H54 (cell line): ENCODE results near the gene DOCK6.
A peak's percentile ranks its signal among the peaks of the same experiment; 100 is the strongest.

Experiments used
- DNase-seq: peaks from one replicate; pipeline ENCODE4 v3.0.0; 2011; ENCODE audit warnings: low spot score, mixed read lengths; ENCODE audit not compliant: insufficient read length
- FAIRE-seq: peaks from 3 replicates; lab custom pipeline; 2011; peaks lifted over from hg19 to GRCh38; lab: Jason Lieb, UNC
- POLR2A ChIP-seq: IDR thresholded peaks from 2 replicates; pipeline ENCODE4 v1.6.1; 2011; ENCODE audit warnings: low read depth, mild to moderate bottlenecking, low read length

DOCK6 gene

GRCh38 chr19:11286312-11286974 is 24.1 kb upstream of the DOCK6 start:
- DNase-seq (no peak), FAIRE-seq (no peak)
- TF ChIP-seq POLR2A = no peak

DNA sequence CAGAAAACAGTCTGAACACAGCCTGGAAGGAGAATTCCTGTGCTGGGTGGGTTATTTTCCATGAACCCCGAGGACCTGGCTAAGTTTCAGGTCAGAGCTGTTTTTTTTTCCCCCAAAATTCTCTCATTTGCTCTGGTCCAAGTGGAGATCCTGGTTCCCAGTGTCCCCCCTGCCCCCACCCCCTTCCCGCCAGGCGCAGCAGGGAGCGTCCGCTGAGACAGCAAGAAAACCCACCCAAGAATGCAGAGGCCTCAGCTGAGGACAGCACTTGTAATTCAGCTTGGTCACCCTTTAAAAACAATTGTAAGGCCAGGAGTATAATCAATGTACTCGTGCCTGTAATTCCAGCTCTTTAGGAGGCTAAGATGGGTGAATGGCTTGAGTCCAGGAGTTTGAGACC is 22.2 kb upstream of the DOCK6 start:
- no peak for TF ChIP-seq POLR2A
- no peak for FAIRE-seq
- no peak for DNase-seq

- no peak for DNase-seq
- TF ChIP-seq POLR2A = no peak
- no peak for FAIRE-seq
These were observed 19.2 kb upstream of the DOCK6 start for GRCh38 chr19:11281356-11282049.

DNA sequence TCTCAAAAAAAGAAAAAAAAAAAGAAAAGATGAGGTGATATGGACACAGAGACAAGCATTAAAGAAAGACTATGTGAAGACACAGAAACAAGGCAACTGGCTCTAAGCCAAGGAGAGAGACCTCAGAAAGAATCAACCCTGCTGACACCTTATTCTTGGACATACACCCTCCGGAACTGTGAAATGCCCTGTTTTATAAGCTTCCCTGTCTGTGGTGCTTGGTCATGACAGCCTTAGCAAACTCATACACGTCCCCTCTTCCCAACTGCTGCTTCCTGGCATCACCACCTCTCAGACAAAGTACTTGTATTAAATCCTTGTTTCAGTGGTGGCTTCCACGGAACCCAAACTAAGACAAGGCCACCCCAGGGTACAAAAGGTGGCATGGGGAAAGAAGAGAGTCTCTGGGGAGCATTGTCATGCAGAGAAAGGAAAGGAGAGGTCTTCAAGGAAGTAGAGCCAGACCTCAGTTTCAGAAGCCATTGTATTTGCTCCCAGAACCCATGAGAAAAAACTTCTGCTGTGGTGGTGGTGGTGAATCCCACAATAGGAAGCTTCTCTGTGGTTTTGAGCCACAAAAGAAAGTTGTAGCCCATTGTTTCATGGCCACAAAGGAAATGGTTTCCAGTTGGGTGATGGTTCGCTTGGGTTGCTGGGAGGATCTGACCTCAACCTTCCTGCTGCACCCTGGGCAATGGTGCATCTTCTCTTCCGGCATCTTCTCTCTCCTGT is 17.3 kb upstream of the DOCK6 start:
- DNase-seq = no peak
- no peak for FAIRE-seq
- no peak for TF ChIP-seq POLR2A

DNA sequence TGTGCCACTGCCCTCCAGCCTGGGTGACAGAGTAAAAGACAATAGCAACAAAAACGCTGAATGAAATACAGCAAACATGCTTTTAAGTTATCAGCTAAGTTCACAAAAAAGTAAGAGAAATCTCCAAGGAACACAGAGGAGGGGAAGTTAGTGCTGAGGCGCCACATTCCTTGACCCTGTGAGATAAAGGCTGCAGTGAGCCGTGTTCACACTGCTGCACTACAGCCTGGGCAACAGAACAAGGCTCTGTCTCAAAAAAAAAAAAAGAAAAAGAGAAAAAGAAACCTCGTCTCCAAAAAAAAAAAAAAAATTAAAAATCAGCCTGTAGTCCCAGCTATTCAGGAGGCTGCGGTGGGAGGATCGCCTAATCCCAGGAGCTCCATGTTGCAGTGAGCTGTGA is 16.3 kb upstream of the DOCK6 start:
- FAIRE-seq = no peak
- TF ChIP-seq POLR2A = no peak
- DNase-seq = no peak

DNA sequence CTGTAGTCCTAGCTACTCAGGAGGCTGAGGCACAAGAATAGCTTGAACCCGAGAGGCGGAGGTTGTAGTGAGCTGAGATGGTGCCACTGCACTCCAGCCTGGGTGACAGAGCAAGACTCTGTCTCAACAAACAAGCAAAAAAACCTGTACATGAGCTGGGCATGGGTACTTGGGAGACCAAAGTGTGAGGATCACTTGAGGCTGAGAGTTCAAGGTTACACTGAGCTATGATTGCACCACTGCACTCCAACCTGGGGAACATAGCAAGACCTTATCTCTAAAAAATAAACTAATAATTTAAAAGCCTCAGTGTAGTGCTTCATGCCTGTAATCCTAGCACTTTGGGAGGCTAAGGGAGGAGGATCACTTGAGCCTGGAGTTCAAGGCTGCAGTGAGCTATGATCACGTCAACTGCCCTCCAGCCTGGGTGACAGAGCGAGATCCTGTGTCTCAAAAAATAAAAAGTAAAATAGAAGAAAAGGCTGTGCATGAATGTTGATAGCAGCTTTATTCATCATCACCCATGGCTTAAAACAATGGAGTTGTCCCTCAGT is 12.3 kb upstream of the DOCK6 start:
- DNase-seq = no peak
- TF ChIP-seq POLR2A = no peak
- FAIRE-seq = no peak

GRCh38 chr19:11273989-11274388 is 11.7 kb upstream of the DOCK6 start:
- no peak for FAIRE-seq
- DNase-seq = no peak
- TF ChIP-seq POLR2A = no peak

DNA sequence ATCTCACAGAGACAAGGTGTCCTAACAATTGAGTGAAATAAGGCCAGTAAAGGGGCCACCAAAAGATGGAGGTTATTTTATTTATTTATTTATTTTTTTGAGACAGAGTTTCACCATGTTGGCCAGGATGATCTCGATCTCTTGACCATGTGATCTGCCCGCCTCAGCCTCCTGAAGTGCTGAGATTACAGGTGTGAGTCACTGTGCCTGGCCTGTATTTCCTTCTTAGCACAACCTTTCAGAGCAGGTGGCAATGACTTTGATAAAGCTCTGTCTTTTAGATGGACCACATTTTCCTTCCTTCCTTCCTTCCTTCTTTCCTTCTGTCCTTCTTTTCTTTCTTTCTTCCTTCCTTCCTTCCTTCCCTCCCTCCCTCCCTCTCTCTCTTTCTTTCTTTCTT is 11.0 kb upstream of the DOCK6 start:
- DNase-seq (no peak), FAIRE-seq (no peak)
- no peak for TF ChIP-seq POLR2A

- DNase-seq (no peak), FAIRE-seq (no peak)
- TF ChIP-seq POLR2A = no peak
These were observed 7.1 kb upstream of the DOCK6 start for GRCh38 chr19:11269408-11269807.

GRCh38 chr19:11268783-11269267 is 6.5 kb upstream of the DOCK6 start:
- FAIRE-seq = no peak
- peak; percentile 46 for DNase-seq
- TF ChIP-seq POLR2A = no peak

DNA sequence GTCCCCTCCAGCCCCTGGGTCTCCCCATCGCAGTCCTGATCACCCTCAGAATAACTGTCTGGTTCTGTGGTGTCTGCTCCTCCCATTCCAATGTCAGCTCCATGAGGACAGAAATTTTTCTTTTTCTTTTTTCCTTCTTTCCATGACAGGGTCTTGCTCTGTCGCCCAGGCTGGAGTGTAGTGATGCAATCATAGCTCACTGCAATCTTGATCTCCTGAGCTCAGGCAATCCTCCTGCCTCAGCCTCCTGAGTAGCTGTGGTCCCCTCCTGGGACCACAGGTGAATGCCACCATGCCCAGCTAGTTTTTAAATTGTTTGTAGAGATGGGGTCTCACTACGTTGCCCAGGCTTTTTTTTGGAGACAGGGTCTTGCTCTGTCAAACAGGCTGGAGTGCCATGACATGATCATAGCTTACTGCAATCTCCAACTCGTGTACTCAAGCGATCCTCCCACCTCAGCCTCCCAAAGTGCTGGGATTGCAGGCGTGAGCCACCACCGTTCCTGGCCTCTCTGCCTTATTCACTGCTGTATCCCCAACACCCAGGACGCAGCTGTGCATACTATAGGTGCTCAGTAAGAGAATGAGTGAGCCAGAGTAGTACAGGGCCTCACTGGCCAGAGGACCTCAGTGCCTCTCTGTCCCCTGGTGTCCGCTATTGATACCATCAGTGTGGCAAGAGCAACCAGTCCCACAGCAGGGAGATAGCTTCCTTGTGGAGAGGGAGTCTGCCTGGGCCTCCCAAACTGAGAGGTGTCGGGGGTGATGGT is 5.2 kb upstream of the DOCK6 start:
- TF ChIP-seq POLR2A = no peak
- DNase-seq (no peak), FAIRE-seq (no peak)

GRCh38 chr19:11265785-11266236 is 3.5 kb upstream of the DOCK6 start:
- DNase-seq (peak; percentile 93), FAIRE-seq (no peak)
- peak; percentile 27; the same call in 1 of the 2 replicates for TF ChIP-seq POLR2A

GRCh38 chr19:11265177-11265784 is 3.0 kb upstream of the DOCK6 start:
- DNase-seq (no peak), FAIRE-seq (no peak)
- TF ChIP-seq POLR2A = no peak
